ENCODE data around the gene CNTNAP2.

The CNTNAP2 gene

DNA sequence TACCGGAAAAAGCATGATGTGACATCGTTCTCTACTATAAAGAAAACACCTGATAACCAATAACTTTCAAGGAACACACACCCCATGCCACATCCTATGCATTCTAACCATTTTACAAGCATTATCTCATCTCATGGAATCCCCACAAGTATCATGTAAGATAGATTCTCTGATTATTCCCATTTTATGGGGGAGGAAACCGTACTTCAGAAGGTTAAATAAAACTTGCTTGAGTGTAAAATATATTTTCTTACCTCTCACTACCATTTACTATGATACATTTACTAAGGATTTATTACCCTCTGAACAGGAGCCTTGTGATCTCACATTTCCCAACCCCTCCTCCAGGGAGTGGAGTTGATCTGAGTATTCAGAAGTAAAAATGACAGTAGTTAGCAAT is 522.7 kb downstream of the CNTNAP2 start:
- WGBS (ENCODE audit: extremely low coverage, insufficient coverage, insufficient read length) = no CpG with 5 or more reads among the region's 3 CpGs
- no peaks in the 10 kb centered on the region for H3K9me3 ChIP-seq (ENCODE audit: insufficient read depth, low read depth, low read length)
- H3K14ac ChIP-seq (ENCODE audit: low read length) = no peak overlapping the region
- H3K79me2 ChIP-seq (ENCODE audit: control insufficient read depth, insufficient read depth, low read length, poor library complexity) = no peaks in the 10 kb centered on the region
- no peak overlapping the region for H3K23ac ChIP-seq (ENCODE audit: low read length)
- H3K79me1 ChIP-seq (ENCODE audit: low read length) = no peaks in the 10 kb centered on the region
- DNase-seq = no peak
- no peaks in the 10 kb centered on the region for H3K27me3 ChIP-seq (ENCODE audit: insufficient read depth, low read length)
- H4K91ac ChIP-seq (ENCODE audit: low read depth, low read length) = no peak overlapping the region
- no peak overlapping the region for H2AFZ ChIP-seq (ENCODE audit: insufficient read depth, low read length, poor library complexity)
- H3K9ac ChIP-seq (ENCODE audit: low read length) = no peak overlapping the region
- H3K4me3 ChIP-seq (ENCODE audit: low read depth, low read length) = no peak overlapping the region
- no peak overlapping the region for H2BK120ac ChIP-seq (ENCODE audit: insufficient read depth, low read length, poor library complexity)
- no peak overlapping the region for H2BK5ac ChIP-seq (ENCODE audit: low read depth, low read length, poor library complexity)
- no peak overlapping the region for H3K18ac ChIP-seq (ENCODE audit: low read length)
- no peak overlapping the region for H2BK12ac ChIP-seq (ENCODE audit: low read length)
- H3K4me1 ChIP-seq (ENCODE audit: control insufficient read depth in 1 of 2, insufficient read depth in 2 of 2, low read length in 2 of 2) = peaks cover 0 to 2% of the 10 kb centered on the region in 2 experiments
- no peak overlapping the region for H3K4me2 ChIP-seq (ENCODE audit: low read length)
- no peak overlapping the region for H4K12ac ChIP-seq (ENCODE audit: low read depth, low read length)
- no peak overlapping the region for H3K27ac ChIP-seq (ENCODE audit: low read depth, low read length)
- H2AK5ac ChIP-seq (ENCODE audit: low read length) = no peak overlapping the region
- H3K4ac ChIP-seq (ENCODE audit: low read depth, low read length) = no peak overlapping the region
- no peak overlapping the region for H4K8ac ChIP-seq (ENCODE audit: low read depth, low read length)
- H3K36me3 ChIP-seq (ENCODE audit: control insufficient read depth in 1 of 2, insufficient read depth in 2 of 2, low read length in 2 of 2) = no peaks in the 10 kb centered on the region

GRCh38 chr7:146641491-146641890 is 524.9 kb downstream of the CNTNAP2 start:
- no peaks in the 10 kb centered on the region for H3K27me3 ChIP-seq (ENCODE audit: insufficient read depth, low read length)
- no peak overlapping the region for H3K27ac ChIP-seq (ENCODE audit: low read depth, low read length)
- H3K4me3 ChIP-seq (ENCODE audit: low read depth, low read length) = no peak overlapping the region
- no peaks in the 10 kb centered on the region for H3K36me3 ChIP-seq (ENCODE audit: control insufficient read depth in 1 of 2, insufficient read depth in 2 of 2, low read length in 2 of 2)
- no CpG with 5 or more reads among the region's 1 CpG for WGBS (ENCODE audit: extremely low coverage, insufficient coverage, insufficient read length)
- H4K91ac ChIP-seq (ENCODE audit: low read depth, low read length) = no peak overlapping the region
- H3K18ac ChIP-seq (ENCODE audit: low read length) = no peak overlapping the region
- H3K4me2 ChIP-seq (ENCODE audit: low read length) = no peak overlapping the region
- no peaks in the 10 kb centered on the region for H3K9me3 ChIP-seq (ENCODE audit: insufficient read depth, low read depth, low read length)
- no peak overlapping the region for H4K8ac ChIP-seq (ENCODE audit: low read depth, low read length)
- no peak overlapping the region for H3K4ac ChIP-seq (ENCODE audit: low read depth, low read length)
- no peak overlapping the region for H3K14ac ChIP-seq (ENCODE audit: low read length)
- H2AFZ ChIP-seq (ENCODE audit: insufficient read depth, low read length, poor library complexity) = no peak overlapping the region
- no peaks in the 10 kb centered on the region for H3K4me1 ChIP-seq (ENCODE audit: control insufficient read depth in 1 of 2, insufficient read depth in 2 of 2, low read length in 2 of 2)
- H3K79me2 ChIP-seq (ENCODE audit: control insufficient read depth, insufficient read depth, low read length, poor library complexity) = no peaks in the 10 kb centered on the region
- no peak overlapping the region for H3K9ac ChIP-seq (ENCODE audit: low read length)
- no peaks in the 10 kb centered on the region for H3K79me1 ChIP-seq (ENCODE audit: low read length)
- H2BK12ac ChIP-seq (ENCODE audit: low read length) = no peak overlapping the region
- H2BK120ac ChIP-seq (ENCODE audit: insufficient read depth, low read length, poor library complexity) = no peak overlapping the region
- H2BK5ac ChIP-seq (ENCODE audit: low read depth, low read length, poor library complexity) = no peak overlapping the region
- DNase-seq = no peak
- no peak overlapping the region for H4K12ac ChIP-seq (ENCODE audit: low read depth, low read length)
- no peak overlapping the region for H3K23ac ChIP-seq (ENCODE audit: low read length)
- no peak overlapping the region for H2AK5ac ChIP-seq (ENCODE audit: low read length)

DNA sequence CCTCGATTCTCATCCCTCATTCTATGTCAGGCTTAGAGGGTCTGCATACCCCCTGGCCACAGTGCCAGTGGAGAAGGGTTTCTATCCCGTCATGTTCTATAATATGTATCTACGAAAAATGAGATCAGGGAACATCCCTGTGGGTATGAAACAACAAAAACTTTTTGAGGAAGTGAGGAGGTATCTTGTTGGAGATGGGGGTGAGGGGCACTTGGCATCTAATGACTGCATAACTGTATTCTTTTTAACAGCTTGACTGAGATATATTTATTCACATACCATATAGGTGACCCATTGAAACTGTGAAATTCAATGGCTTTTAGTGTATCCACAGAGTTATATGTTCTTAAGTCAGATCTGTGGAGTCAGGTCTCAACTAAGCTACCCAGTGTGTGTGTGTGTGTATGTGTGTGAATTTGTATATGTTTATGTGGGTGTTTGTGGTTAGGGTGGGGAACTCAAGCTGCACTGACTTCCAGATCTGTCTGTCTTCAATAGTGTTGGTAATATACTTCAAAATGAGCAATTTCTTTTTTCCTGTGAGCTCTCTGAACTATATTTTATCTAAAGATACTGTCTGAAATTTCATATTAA is 528.9 kb downstream of the CNTNAP2 start:
- Histone ChIP-seq H3K14ac (ENCODE audit: low read length) (no peak overlapping the region), H3K79me2 (ENCODE audit: control insufficient read depth, insufficient read depth, low read length, poor library complexity) (no peaks in the 10 kb centered on the region), H4K8ac (ENCODE audit: low read depth, low read length) (no peak overlapping the region), H3K23ac (ENCODE audit: low read length) (no peak overlapping the region), H4K12ac (ENCODE audit: low read depth, low read length) (no peak overlapping the region), H3K9ac (ENCODE audit: low read length) (no peak overlapping the region), H3K27me3 (ENCODE audit: insufficient read depth, low read length) (no peaks in the 10 kb centered on the region), H2BK12ac (ENCODE audit: low read length) (no peak overlapping the region), H3K4ac (ENCODE audit: low read depth, low read length) (no peak overlapping the region), H2BK120ac (ENCODE audit: insufficient read depth, low read length, poor library complexity) (no peak overlapping the region), H3K4me1 (ENCODE audit: control insufficient read depth in 1 of 2, insufficient read depth in 2 of 2, low read length in 2 of 2) (no peaks in the 10 kb centered on the region), H3K4me3 (ENCODE audit: low read depth, low read length) (no peak overlapping the region), H2AK5ac (ENCODE audit: low read length) (no peak overlapping the region), H2BK5ac (ENCODE audit: low read depth, low read length, poor library complexity) (no peak overlapping the region), H3K9me3 (ENCODE audit: insufficient read depth, low read depth, low read length) (no peaks in the 10 kb centered on the region), H3K79me1 (ENCODE audit: low read length) (no peaks in the 10 kb centered on the region), H4K91ac (ENCODE audit: low read depth, low read length) (no peak overlapping the region), H3K36me3 (ENCODE audit: control insufficient read depth in 1 of 2, insufficient read depth in 2 of 2, low read length in 2 of 2) (no peaks in the 10 kb centered on the region), H2AFZ (ENCODE audit: insufficient read depth, low read length, poor library complexity) (no peak overlapping the region), H3K18ac (ENCODE audit: low read length) (no peak overlapping the region), H3K27ac (ENCODE audit: low read depth, low read length) (no peak overlapping the region), H3K4me2 (ENCODE audit: low read length) (no peak overlapping the region)
- WGBS (ENCODE audit: extremely low coverage, insufficient coverage, insufficient read length) = no CpG with 5 or more reads among the region's 3 CpGs
- DNase-seq = no peak

- whole genome bisulfite sequencing (ENCODE audit: extremely low coverage, insufficient coverage, insufficient read length) = no CpG with 5 or more reads among the region's 2 CpGs
Measured at GRCh38 chr7:146647445-146647844, 530.8 kb downstream of the CNTNAP2 start.

More at GRCh38 chr7:146647445-146647844, 530.8 kb downstream of the CNTNAP2 start:
- no peak overlapping the region for H2BK12ac ChIP-seq (ENCODE audit: low read length)
- no peak overlapping the region for H4K12ac ChIP-seq (ENCODE audit: low read depth, low read length)
- DNase-seq = no peak
- no peak overlapping the region for H3K4ac ChIP-seq (ENCODE audit: low read depth, low read length)
- H3K9ac ChIP-seq (ENCODE audit: low read length) = no peak overlapping the region
- H3K14ac ChIP-seq (ENCODE audit: low read length) = no peak overlapping the region
- no peaks in the 10 kb centered on the region for H3K4me1 ChIP-seq (ENCODE audit: control insufficient read depth in 1 of 2, insufficient read depth in 2 of 2, low read length in 2 of 2)
- no peak overlapping the region for H2AFZ ChIP-seq (ENCODE audit: insufficient read depth, low read length, poor library complexity)
- H3K9me3 ChIP-seq (ENCODE audit: insufficient read depth, low read depth, low read length) = no peaks in the 10 kb centered on the region
- no peak overlapping the region for H3K4me2 ChIP-seq (ENCODE audit: low read length)
- H2BK120ac ChIP-seq (ENCODE audit: insufficient read depth, low read length, poor library complexity) = no peak overlapping the region
- no peak overlapping the region for H3K4me3 ChIP-seq (ENCODE audit: low read depth, low read length)
- H2AK5ac ChIP-seq (ENCODE audit: low read length) = no peak overlapping the region
- no peak overlapping the region for H4K8ac ChIP-seq (ENCODE audit: low read depth, low read length)
- H3K27me3 ChIP-seq (ENCODE audit: insufficient read depth, low read length) = no peaks in the 10 kb centered on the region
- H3K27ac ChIP-seq (ENCODE audit: low read depth, low read length) = no peak overlapping the region
- no peaks in the 10 kb centered on the region for H3K36me3 ChIP-seq (ENCODE audit: control insufficient read depth in 1 of 2, insufficient read depth in 2 of 2, low read length in 2 of 2)
- no peak overlapping the region for H3K18ac ChIP-seq (ENCODE audit: low read length)
- H3K79me1 ChIP-seq (ENCODE audit: low read length) = no peaks in the 10 kb centered on the region
- no peak overlapping the region for H2BK5ac ChIP-seq (ENCODE audit: low read depth, low read length, poor library complexity)
- no peaks in the 10 kb centered on the region for H3K79me2 ChIP-seq (ENCODE audit: control insufficient read depth, insufficient read depth, low read length, poor library complexity)
- H4K91ac ChIP-seq (ENCODE audit: low read depth, low read length) = no peak overlapping the region
- no peak overlapping the region for H3K23ac ChIP-seq (ENCODE audit: low read length)
